CD4-positive, alpha-beta T cell (primary cell): ENCODE data around the gene MTM1. TPM values are rescaled to one million over a fixed set of nuclear protein-coding genes. Genes with fewer than 3 reads are reported as not detected.

Source experiments
- ATAC-seq: fragments of 200-7000 bp; cut with Tn5 transposase; one replicate; pipeline ENCODE4 v1.10.0; 2022; ENCODE audit warnings: mild to moderate bottlenecking; ENCODE audit not compliant: poor library complexity
- CTCF ChIA-PET: fragments of 350-600 bp; sonication (Branson Sonifier 250); formaldehyde crosslinking; loops from one replicate; lab custom pipeline; 2021; ENCODE audit warnings: antibody characterized with exemption, inconsistent platforms; lab: Charles Lee
- POLR2A ChIA-PET: fragments of 350-600 bp; sonication (Branson Sonifier 250); formaldehyde crosslinking; loops from one replicate; lab custom pipeline; 2021; ENCODE audit warnings: antibody characterized with exemption, inconsistent platforms; lab: Charles Lee
- DNase-seq, 14 experiments: peaks; one replicate each; pipeline ENCODE4 v3.0.0-alpha.2; 2013 to 2020; ENCODE audit warnings: mixed read lengths in 2 of 14
- H3K27ac ChIP-seq, 2 donors: one replicate each; pipeline versions ENCODE4 v1.5.1 to v1.7.0; 2013; ENCODE audit warnings: low read length in 2 of 2, low read depth in 1 of 2, mild to moderate bottlenecking in 1 of 2
- H3K27me3 ChIP-seq, 2 experiments: 1 replicate in 1 of 2; 2 replicates in 1 of 2; pipeline versions ENCODE4 v1.6.1 to v1.7.0; 2013; ENCODE audit warnings: low read length in 2 of 2, control low read depth in 1 of 2, mild to moderate bottlenecking in 1 of 2, moderate library complexity in 1 of 2; ENCODE audit not compliant: insufficient read depth in 2 of 2, control insufficient read depth in 1 of 2
- H3K36me3 ChIP-seq: one replicate; pipeline ENCODE4 v1.6.1; 2013; ENCODE audit warnings: low read length, control low read depth; ENCODE audit not compliant: insufficient read depth
- H3K4me1 ChIP-seq: one replicate; pipeline ENCODE4 v1.6.1; 2013; ENCODE audit warnings: low read length, control low read depth; ENCODE audit not compliant: insufficient read depth
- H3K4me3 ChIP-seq: one replicate; pipeline ENCODE4 v1.5.1; 2013; ENCODE audit warnings: mild to moderate bottlenecking, low read length, moderate library complexity
- H3K9me3 ChIP-seq, 2 experiments: 1 replicate in 1 of 2; 2 replicates in 1 of 2; pipeline versions ENCODE4 v1.6.1 to v1.7.0; 2013; ENCODE audit warnings: low read length in 2 of 2, mild to moderate bottlenecking in 2 of 2, control low read depth in 1 of 2, moderate library complexity in 1 of 2; ENCODE audit not compliant: control insufficient read depth in 1 of 2, insufficient read depth in 1 of 2
- H3K27ac Mint-ChIP-seq: one replicate; pipeline ENCODE4 v1.8.0; 2020; ENCODE audit warnings: mixed read lengths
- H3K27me3 Mint-ChIP-seq: one replicate; pipeline ENCODE4 v1.8.0; 2021; ENCODE audit warnings: mixed read lengths
- H3K36me3 Mint-ChIP-seq: one replicate; pipeline ENCODE4 v1.8.0; 2021; ENCODE audit warnings: low read depth, mixed read lengths
- H3K4me1 Mint-ChIP-seq: one replicate; pipeline ENCODE4 v1.8.0; 2021; ENCODE audit warnings: low read depth, mixed read lengths
- H3K4me3 Mint-ChIP-seq: one replicate; pipeline ENCODE4 v1.8.0; 2020; ENCODE audit warnings: mild to moderate bottlenecking, mixed read lengths
- H3K9me3 Mint-ChIP-seq: one replicate; pipeline ENCODE4 v1.8.0; 2020; ENCODE audit warnings: mixed read lengths
- CTCF ChIP-seq: fragments of 200-600 bp; IDR thresholded peaks from one replicate; pipeline ENCODE4 v1.8.0; 2022; ENCODE audit warnings: antibody characterized with exemption, mild to moderate bottlenecking
- intact Hi-C, 2 experiments: fragments of 100-400 bp; cut with DNase I in 1 of 2; cut with micrococcal nuclease in 1 of 2; formaldehyde crosslinking; loops; one replicate each; pipeline versions ENCODE4 v1.15.1 to v1.9.0; 2023 to 2025; cut with DNase I, micrococcal nuclease
- total RNA-seq, 174 experiments: library from RNA in 2 of 174; stranded (reverse) in 2 of 174; gene quantifications; one replicate each; pipeline ENCODE4 v1.2.3 and lab custom pipeline; 2021 to 2026

The MTM1 gene
- total RNA-seq, 2 experiments from 2014 or later = 20.6 to 26.9 TPM

GRCh38 chrX:150542846-150543229 is 25.6 kb upstream of the MTM1 start:
- ATAC-seq (no peak), DNase-seq (no peak)
- no peak overlapping the region for H3K27ac Mint-ChIP-seq
- H3K36me3 Mint-ChIP-seq = no peaks in the 10 kb centered on the region
- TF ChIP-seq CTCF = no peak
- no peaks in the 10 kb centered on the region for H3K27me3 Mint-ChIP-seq
- no peak overlapping the region for H3K4me3 Mint-ChIP-seq
- ChIA-PET CTCF (no interaction called here), POLR2A (no interaction called here)
- Histone ChIP-seq H3K36me3 (no peaks in the 10 kb centered on the region), H3K27ac (no peak overlapping the region), H3K27me3 (no peaks in the 10 kb centered on the region), H3K4me1 (peaks cover 24% of the 10 kb centered on the region), H3K9me3 (no peaks in the 10 kb centered on the region), H3K4me3 (no peak overlapping the region)
- no peaks in the 10 kb centered on the region for H3K9me3 Mint-ChIP-seq
- intact Hi-C loops = loop anchor here in 1 of 2 experiments (5.0 kb wide), 1 partner anchor 44 kb away; no protein-coding TSS in a partner anchor
- peaks cover 21% of the 10 kb centered on the region for H3K4me1 Mint-ChIP-seq

GRCh38 chrX:150543230-150544155 is 24.9 kb upstream of the MTM1 start:
- DNase-seq = no peak
- H3K9me3 Mint-ChIP-seq = no peaks in the 10 kb centered on the region
- no peak for TF ChIP-seq CTCF
- H3K4me3 Mint-ChIP-seq = no peak overlapping the region
- Histone ChIP-seq H3K4me1 (peaks cover 30% of the 10 kb centered on the region), H3K9me3 (no peaks in the 10 kb centered on the region), H3K4me3 (no peak overlapping the region), H3K27ac (no peak overlapping the region), H3K27me3 (no peaks in the 10 kb centered on the region), H3K36me3 (no peaks in the 10 kb centered on the region)
- intact Hi-C loops = loop anchor here (1.0 to 5.0 kb wide), 2 partner anchors 44 kb away; no protein-coding TSS in a partner anchor
- ChIA-PET POLR2A (interaction anchor here (6.5 kb wide), 1 partner anchor 27 kb away, joined by 68 read pairs; the partner anchor contains the start of gene MTM1), CTCF (no interaction called here)
- no peaks in the 10 kb centered on the region for H3K36me3 Mint-ChIP-seq
- no peaks in the 10 kb centered on the region for H3K27me3 Mint-ChIP-seq
- no peak for ATAC-seq
- peaks cover 28% of the 10 kb centered on the region for H3K4me1 Mint-ChIP-seq
- no peak overlapping the region for H3K27ac Mint-ChIP-seq

GRCh38 chrX:150544222-150544787 is 24.1 kb upstream of the MTM1 start:
- no peak for ATAC-seq
- Mint-ChIP-seq H3K4me1 (peaks cover 34% of the 10 kb centered on the region), H3K4me3 (peak overlapping the region; percentile 42), H3K27ac (peak overlapping the region; percentile 47), H3K36me3 (no peaks in the 10 kb centered on the region), H3K27me3 (no peaks in the 10 kb centered on the region), H3K9me3 (no peaks in the 10 kb centered on the region)
- TF ChIP-seq CTCF = no peak
- intact Hi-C loops = loop anchor here (1.0 to 5.0 kb wide), 2 partner anchors 43 kb away; no protein-coding TSS in a partner anchor
- Histone ChIP-seq H3K27me3 (no peaks in the 10 kb centered on the region), H3K27ac (no peak overlapping the region), H3K4me3 (no peak overlapping the region), H3K36me3 (no peaks in the 10 kb centered on the region), H3K9me3 (no peaks in the 10 kb centered on the region), H3K4me1 (peaks cover 36% of the 10 kb centered on the region)
- ChIA-PET POLR2A (interaction anchor here (6.5 kb wide), 1 partner anchor 26 kb away, joined by 68 read pairs; the partner anchor contains the start of gene MTM1), CTCF (no interaction called here)
- peak in 3 of 14 experiments; percentile 25 to 39 (median 30) for DNase-seq
